Activated CD4-positive, CD25-positive, alpha-beta regulatory T cell treated with anti-CD3 and anti-CD28 coated beads, Interleukin-2, amount 50 U/mL, for 16 hours (primary cell): ENCODE data around the gene HSD11B1L.
A peak's percentile ranks its signal among the peaks of the same experiment; 100 is the strongest.
"Not testable (repeated sequence)": the region's sequence is repeated elsewhere in the genome, so short reads cannot be mapped to it uniquely, and the experiment has no call there.

Experiments
- DNase-seq: peaks from one replicate; pipeline ENCODE4 v3.0.0-alpha.2; 2020; ENCODE audit warnings: low read depth, low spot score

Gene HSD11B1L

DNA sequence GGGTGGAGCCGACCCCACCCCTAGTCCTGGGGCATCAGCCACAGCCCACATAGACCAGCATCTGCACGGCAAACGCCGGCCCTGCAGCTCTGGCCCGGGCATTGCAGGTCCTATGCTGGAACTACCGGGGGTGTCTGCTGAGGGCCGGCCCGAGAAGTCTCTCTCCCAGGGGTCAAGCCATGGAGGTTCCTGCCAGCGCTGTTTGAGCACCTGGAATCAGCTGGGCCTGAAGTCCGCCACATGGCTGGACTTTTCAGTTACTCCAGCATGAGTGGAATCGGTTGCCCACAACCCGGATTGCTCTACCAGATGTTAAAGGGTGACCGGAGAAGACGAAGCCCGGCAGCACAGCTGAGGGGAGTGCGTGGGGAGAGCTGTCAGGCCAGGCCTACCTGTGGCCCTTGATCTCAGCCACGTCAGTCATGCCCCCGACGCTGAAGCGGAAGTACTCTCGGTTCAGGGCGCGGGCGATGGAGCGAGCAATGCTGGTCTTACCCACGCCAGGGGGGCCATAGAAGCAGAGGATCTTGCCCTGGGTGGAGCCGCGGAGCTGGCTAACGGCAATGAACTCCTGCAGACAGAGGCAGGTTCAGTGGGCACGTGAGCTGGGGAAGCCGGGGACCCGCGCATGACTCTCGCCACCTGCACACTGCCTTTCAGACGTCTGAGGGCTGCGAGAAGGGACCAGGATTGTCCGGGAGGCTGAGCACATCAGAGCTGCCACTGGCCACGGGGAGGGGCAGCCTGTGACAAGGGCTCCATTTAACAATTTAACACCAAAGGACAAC, 18.0 kb downstream of the HSD11B1L start:
- DNase-seq = no peak

DNA sequence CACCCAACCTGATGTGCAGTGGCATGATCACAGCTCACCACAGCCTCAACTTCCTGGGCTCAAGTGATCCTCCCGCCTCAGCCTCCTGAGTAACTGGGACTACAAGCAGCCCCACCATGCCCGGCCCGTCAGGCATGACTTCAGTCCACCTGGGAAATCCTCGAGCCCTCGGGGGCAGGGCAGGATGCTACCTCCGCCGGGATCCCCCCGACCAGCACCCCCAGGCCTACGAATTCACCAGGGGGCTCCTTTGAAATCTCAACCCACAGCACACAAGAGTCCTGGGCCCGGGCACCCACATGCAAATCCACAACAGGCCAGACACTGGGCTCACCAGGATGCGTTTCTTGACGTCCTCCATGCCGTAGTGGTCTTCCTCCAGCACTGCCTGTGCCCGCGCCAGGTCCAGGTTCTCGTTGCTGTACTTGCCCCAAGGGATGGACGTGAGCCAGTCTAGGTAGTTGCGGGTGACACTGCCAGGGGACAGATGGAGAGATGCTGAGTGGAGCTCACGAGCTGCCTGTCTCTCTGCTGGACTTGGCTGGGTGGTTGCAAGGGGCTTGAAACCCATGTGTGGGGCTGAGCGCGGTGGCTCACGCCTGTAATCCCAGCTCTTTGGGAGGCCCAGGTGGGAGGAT, 19.7 kb downstream of the HSD11B1L start:
- DNase-seq = no peak

DNA sequence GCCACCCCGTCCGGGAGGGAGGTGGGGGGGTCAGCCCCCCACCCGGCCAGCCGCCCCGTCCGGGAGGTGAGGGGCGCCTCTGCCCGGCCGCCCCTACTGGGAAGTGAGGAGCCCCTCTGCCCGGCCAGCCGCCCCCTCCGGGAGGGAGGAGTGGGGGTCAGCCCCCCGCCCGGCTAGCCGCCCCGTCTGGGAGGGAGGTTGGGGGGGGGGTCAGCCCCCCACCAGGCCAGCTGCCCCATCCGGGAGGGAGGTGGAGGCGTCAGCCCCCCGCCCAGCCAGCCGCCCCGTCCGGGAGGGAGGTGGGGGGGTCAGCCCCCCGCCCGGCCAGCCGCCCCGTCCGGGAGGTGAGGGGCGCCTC, 21.2 kb downstream of the HSD11B1L start:
- DNase-seq = not testable (repeated sequence)

DNA sequence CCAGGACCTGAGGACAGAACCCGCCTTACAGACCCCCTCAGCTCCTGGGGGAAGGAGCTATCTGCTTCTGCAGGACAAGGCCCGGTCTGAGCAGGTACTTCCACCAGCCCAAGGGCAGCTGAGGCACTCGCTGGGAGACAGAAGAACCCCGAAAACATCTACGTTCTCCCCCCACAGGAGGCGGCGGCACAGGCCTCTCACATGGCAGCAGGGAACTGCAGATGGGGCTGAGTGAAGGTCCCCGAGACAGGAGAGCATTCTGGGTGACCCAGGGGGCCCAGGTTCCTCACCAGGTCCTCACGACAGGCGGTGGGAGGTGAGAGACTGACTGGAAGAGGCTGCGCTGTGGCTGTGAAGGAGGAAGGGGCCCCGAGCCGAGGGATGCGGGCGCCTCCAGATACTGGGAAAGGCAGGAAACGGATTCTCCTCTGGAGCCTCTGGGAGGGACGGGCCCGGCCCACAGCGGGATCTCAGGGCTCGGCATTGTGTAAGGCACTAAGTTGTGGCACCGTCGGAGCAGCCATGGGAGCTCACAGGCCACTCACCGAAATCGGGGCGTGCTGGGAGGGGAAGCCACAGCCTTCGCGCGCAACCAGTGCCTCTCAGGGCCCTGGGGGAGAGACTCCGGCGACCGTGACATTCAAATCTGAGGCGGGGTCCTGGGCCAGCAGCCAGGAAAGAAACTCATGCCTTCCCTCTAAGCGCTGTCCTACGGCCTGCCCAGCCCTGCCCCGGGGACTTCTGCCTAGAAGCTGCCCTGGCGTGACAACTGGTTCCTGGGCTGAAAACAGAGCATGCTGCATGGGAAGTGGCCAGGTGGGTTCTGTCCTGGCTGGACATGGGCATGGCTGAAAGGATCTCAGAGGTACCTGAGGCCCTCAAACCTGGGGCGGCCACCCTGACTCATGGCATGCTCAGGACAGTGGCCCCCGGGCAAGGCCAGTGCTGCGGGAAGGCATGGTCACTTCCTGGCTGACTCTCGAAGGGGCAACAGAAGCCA, 23.3 kb downstream of the HSD11B1L start:
- DNase-seq = no peak

DNA sequence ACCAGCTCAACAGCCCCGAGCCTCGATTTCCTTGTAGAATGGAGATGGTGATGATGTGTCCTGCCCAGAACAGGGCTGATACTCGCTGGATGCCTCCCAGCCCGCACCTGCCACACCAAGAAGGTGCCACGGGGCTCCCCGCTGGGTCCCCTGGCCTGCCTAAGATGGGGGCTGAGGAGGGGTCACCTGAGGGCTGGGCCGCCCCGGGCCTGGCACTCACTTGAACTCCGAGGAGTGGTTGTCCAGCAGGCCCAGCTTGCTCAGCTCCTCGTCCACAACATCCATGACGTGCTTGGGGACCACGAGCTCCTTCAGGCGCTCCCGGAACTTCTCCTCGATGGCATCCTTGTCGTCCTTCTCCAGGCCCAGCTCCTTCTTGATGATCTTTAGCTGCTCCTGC, 24.7 kb downstream of the HSD11B1L start:
- DNase-seq = no peak

DNA sequence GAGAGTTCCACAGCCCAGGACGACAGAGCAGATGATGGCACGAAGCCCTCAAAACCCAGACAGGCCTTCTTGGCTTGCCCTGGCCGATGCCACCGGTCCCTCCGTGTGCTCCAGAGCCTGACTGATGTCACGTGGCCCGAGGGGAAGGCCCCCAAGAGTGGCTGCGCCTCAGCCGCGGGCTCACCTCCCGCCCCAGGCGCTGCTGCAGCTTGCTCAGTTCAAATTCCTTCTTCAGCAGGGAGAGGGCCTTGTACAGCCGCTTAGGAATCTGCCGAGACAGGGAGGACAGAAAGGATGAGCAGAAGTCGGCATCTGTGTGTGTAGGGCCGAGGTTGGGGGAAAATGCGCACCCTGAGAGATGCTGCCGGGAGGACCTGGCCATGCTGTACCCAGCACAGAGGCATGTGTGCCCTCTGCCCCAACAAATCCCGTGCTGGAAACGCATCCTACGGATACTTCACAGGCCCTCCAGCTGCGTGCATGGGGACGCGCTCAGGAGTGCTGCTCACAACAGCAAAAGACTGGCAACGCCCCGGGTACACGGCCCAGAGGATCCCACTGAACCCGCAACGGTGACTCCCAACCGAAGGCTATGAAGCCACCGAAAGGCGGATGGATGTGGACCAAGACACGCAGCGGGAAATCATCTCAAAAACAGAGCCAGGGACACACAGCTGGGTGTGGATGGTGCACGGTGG, 26.2 kb downstream of the HSD11B1L start:
- no peak for DNase-seq

DNA sequence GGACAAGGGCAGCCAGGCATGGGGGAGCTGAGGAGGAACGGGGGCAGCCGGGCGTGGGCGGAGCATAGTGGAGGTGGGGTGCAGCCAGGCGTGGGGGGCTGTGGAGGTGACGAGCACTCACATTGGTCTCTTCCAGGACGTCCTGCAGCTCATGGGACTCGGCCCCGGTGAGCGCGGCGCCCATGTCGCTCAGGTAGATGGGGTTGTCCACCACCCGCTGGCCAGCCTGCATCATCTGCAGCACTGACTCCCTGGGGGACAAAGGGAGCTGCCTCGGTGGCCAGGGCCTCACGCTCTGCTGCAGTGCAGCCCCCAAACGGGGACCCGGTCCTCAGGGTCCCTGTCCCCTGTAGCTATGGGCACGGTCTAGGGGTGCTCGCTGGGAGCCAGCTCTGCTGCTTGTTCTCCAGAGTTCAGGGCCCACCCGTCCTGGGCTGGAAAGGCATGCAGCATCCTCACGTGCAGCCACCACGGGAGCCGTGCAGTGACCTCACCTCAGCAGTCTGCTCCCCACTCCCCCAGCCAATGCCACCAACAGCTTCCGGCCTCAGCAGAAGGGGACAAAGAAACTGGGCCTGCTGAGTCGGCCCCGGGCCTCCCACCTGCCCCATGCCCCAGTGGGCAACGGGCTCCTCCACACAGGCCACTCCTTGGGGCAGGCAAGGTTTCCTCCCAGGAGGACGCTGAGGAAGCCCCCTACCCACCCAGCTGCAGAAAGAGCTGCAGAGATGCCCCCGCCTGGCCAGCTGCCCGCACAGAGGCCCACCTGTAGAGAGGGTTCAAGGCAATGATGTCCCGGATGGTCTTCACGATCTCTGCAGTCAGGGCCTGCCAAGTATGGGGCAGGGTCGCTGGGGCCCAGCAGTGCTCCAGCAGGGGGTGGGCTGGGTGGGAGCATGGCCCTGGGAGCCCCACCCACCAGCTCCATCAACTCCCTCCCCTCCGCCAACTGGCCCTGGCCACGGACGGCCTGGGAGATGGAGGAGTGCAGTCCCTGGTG, 27.0 kb downstream of the HSD11B1L start:
- no peak for DNase-seq

DNA sequence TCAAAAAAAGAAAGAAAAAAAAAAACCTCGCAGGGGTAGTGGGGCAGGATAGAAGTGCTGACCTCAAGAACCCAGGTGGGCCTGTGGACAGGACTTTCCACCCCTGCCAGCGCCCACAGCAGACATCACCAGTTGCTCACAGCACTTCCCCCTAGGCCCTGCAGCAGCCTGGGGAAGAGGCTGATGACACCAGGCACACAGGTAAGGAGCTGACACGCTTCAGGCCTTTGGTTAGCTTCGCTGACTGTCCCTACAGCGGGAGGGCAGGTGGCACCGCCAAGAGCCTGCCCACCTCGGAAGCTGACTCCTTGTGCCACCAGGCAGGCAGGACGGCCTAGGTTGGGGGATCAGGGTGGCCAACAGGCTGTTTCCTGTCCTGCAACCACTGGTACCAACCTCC, 30.2 kb downstream of the HSD11B1L start:
- no peak for DNase-seq

DNA sequence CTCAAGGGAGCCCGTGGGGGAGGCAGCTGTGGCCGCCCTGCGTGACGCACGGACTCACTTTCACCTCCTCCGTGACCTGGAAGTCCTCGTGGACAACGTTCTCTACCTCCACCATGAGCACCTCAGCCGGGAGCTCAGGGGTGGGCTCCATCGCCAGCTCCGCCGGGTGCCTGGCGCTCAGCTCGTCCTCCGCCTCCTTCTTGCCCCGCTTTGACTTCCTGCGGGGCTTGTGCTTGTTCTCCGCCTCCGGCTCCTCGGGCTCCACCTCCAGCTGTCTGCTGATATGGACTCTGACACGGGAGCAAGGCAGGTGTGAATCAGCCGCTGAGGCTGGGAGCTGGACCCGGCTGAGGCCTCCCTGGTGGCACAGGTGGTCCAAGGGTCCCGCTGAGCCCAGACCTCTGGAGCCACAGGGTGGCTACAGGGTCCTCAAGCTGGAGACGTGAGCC, 30.9 kb downstream of the HSD11B1L start:
- DNase-seq = no peak

DNA sequence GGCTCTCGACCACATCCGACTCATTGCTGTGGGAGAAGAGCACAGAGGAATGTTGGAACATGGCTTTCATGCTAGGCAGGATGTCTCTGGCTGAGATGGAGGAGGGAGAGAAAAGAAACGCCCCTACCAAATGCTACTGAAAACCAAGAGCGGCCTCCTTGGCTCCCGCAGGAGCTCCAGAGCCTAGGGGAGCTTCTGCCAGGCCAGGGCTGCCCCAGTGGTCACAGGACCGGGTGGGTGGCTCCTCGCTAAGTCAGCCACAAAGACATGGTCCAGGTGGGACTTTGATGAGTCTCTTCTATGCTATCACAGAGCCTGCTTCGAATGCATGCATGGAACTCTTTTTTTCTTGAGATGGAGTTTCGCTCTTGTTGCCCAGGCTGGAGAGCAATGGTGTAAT, 32.4 kb downstream of the HSD11B1L start:
- no peak for DNase-seq

DNA sequence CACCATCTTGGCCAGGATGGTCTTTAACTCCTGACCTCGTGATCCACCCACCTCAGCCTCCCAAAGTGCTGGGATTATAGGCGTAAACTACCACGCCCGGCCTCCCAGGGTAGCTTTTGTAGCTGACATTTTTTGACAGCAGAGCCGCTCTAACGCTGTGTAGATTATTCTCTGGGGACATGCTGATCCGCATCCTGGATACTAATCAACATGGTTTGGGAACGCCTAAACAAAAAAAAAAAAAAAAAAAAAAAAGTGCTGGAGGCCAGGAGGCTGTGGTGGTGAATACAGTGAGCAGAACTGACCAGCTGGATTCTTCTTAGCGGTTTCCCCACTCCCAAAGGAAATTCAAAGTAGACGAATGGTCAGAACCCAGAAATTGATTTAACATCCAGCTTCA, 34.0 kb downstream of the HSD11B1L start:
- no peak for DNase-seq

DNA sequence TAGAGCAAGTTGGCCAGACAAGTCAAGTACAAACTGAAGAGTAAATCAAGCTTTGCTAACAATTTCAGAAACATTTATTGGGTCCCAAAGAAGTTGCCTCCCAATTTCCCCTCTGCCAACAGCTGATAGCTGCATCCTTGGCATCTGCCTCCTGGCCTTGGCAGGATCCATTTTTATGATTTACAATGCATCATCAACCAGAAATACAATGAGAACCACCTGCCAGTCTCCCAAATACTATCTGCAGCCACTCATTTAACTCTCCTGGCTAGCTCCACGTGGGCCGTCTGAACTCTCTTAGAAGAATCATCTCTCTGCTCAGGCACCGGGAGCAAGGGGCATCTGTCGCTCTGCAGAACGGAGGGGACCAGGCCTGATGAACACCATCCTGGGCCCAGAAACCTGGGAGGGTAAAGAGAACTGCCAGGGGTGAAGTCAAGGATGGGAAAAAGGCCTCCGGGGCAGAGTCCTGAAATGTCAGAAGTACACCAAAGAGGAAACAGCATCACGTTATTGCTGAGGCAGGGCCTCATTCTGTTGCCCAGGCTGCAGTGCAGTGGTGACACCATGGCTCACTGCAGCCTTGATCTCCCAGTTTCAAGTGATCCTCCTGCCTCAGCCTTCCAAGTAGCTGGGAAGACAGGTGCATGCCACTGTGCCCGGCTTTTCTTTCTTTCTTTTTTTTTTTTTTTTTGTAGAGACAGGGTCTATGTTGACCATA, 36.5 kb downstream of the HSD11B1L start:
- DNase-seq = no peak

DNA sequence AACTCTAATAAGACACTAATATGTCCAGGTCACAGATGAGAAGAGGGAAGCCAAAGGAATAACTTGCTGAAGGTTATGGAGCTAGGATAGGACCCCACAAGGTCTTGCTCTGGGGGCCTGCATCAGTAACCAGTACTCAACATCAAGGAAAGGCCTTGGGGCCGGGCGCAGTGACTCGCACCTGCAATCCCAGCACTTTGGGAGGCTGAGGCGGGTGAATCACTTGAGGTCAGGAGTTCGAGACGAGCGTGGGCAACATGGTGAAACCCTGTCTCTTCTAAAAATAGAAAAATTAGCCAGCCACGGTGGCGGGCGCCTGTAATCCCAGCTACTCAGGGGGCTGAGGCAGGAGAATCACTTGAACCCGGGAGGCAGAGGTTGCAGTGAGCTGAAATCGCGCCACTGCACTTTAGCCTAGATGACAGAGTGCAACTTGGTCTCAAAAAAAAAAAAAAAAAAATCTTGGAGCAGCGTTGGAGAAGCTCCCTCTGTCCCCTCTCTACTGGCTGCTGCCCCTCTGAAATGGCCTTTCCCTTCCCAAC, 37.3 kb downstream of the HSD11B1L start:
- no peak for DNase-seq

DNA sequence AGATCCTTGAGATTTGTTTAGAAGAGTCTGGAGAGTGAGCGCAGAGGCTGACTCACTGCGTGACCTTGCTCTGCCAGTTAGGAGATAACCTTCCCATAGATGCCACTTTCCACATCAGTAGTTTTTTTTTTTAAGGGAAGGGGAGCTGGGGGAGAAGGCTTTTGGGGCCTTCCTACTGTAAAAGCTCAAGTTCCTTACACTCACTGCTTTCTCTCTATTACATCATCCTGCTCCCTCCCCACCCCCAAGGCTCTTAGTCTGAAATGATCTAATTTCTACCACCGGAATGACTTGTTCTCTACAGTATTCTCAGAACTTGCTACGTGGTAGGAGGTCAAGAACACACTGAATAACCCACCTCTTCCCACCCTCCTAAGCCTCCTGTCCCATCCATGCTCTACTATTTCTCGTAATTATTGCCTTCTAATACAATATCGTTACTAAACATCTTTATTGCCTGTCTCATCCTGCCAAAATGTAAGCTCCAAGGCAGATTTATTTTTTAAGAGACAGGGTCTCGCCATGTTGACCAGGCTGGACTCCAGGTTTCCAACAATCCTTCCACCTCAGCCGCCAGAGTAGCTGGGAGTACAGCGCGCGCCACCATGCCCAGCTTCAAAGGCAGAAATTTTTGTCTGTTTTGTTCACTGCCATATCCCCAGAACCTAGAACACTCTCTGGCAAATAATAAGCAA, 37.9 kb downstream of the HSD11B1L start:
- peak; percentile 28 for DNase-seq

DNA sequence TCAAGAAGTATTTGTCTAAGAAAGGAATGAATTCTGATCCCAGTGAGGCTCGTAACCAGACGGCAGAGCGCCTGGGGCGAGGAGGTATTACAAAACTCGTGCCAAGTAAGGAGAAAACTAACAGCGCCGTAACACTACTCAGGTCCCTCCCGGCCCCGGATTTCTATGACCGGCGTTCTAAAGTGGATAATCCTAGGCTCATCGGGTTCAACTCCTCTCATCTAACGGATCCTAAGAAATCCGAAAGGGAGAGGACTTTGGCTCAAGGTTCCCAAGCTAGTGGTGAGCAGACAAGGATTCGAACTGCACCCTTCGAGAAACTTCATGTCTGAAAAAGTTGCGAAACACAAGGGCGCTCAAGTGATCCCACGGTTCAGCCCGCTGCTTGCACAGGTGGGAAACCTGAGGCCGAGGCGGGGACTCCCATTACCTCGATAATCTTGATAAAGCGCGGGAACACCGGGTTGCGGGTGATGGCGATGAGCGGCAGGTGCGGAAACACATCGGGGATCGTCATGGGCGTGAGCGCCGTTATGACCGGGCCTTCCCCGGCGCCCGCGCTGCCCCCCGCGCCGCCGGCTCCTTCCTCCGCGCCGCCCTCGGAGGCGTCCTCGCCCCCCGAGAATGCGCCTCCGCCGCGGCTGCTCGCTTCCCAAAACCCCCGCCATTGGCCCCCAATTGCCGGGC, 38.6 kb downstream of the HSD11B1L start:
- DNase-seq = no peak

DNA sequence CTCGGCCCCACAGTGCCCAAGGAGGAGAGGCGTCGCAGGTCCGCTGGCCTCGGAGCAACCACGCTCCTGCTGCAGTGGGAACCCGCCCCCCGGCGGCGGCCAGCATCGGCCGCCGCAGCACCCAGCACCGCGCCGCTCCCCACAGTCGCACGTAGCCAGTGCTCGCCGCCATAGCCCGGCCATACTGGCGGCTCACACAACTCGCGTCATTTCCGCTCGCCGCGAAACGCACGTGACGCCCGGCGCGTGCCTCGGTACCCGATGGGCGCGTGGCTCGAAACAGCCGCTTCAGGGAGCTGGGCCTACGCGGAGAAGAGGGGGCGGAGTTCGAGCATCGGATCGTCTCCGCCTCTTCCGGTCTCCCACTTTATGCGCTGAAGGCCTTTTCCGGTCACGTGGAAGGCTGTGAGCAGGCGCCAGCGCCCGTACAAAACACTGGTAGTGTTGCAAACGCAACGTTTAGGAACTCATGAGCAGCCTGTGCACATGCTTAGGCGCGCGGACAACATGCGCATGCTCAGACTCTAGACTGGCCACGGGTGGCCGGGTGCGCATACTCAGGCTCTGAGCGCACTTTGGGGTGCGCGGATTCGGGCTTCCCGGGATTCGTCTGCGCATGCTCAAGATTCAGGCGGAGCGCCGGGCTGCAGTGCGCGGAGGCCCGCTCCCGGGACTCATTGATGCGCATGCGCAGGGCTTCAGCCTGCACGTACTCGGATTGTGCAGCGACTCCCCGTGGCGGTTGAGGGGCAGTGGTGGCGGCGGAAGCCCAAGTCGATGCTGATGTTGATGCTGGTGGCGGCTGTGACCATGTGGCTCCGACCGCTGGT, 39.3 kb downstream of the HSD11B1L start, which contains the start of the genes CATSPERD and LONP1:
Gene CATSPERD, plus strand, starts transcription at position 677 of the 830 bp plus-strand sequence. Its CDS starts 101 bp downstream, at position 778.
Gene LONP1, minus strand, starts transcription at position 186 of the 830 bp plus-strand sequence. Its CDS starts 14 bp downstream, at position 172.
- DNase-seq = peak; percentile 97
